GM19043 (cell line): ENCODE results near the gene SIL1.
"Not testable (repeated sequence)": the region's sequence is repeated elsewhere in the genome, so short reads cannot be mapped to it uniquely, and the experiment has no call there.

Source experiments
- ATAC-seq: cut with Tn5 transposase; IDR thresholded peaks from one replicate; pipeline ENCODE4 v1.9.1; 2021; ENCODE audit warnings: low read depth; ENCODE audit not compliant: unreplicated experiment

SIL1 gene

DNA sequence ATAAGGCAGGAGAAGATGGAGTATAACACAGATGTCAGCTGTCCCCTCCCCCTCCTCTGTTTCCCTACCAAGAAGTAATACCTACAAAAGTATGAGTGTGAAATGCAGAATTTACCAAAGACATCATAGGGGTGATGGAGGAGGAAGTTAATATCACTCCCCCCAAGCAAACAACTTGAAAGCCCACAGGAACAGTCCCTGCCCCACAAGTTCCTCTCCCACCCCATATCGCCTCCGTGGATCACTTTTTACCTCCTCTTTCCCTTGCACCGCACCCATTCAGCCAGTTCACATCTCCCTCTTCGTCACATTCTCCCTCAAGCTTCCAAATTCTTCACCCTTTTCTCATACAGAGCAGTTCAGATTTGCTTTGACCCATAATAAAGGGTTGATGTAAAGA is 7.0 kb upstream of the SIL1 start:
- ATAC-seq, result no peak

- ATAC-seq, result no peak
These were observed 6.0 kb upstream of the SIL1 start for GRCh38 chr5:139204196-139204595.

DNA sequence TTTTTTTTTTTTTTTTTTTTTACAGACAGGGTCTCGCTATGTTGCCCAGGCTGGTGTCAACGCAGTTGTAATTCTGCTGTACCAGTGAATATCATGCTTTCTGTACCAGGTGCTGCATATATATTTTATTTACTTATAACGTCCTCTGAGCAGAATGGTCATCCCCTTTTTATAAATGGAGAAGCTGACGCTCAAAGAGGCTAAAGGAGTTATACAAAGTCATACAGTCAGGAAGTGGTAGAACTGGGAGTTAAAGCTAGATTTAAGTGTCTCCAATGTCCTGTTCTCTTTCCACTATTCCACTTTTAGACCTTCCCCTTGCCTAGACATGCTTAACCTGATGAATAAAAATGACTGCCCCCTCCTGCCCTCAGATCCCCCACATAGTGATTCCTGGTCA is 1.2 kb upstream of the SIL1 start:
- no peak for ATAC-seq

DNA sequence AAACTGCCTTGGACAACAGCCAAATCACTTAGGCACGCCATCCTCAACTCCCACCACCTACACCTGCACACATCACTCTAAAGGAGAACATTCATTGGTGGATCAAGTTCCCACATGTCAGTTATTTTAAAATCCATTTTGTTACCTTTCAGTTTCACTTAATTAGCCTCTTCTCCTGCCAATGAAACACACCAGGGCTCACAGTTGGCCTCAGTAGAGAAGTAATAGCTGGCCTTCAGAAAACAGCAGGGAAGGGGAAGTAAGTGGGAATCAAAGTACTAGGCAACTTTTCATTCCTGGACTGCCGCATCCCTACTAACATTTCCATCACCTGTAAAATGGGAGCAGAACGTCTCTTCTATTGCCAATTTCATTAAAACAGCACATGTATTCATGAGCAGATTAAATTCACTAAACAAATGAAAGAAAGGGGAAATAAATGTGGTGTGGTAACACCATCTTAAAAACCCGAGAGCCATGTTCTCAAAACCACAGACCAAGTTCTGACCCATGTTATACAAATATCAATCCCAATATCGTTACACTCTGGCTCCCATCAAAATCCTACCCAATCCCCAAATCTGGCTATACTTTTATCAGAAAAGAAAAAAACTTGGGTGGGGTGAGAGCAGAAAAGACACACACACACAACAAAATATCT is 1.7 kb downstream of the SIL1 start:
- ATAC-seq, result no peak

GRCh38 chr5:139194486-139194885 is 3.7 kb downstream of the SIL1 start:
- ATAC-seq, result no peak

DNA sequence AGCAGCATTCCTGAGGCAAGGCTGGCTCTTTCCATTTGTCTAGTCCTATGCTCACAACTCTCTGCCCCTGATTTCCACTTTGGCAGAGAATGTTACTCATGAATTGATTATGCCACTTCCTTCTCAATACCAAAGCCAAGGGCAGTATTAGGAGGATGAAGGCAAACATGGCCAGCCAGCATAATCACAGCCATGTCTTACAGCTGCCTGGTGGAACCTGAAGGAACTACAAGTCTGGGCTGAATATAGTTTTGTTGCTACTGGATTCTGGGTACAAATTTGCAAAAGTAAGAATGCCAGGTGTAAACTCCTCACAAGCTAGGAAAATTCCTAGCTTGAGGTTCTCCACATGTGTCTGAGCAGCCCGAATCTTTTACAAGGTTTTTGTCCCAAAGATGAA is 4.2 kb downstream of the SIL1 start:
- no peak for ATAC-seq

- not testable (repeated sequence) for ATAC-seq
These were observed 5.3 kb downstream of the SIL1 start for GRCh38 chr5:139192906-139193305.

DNA sequence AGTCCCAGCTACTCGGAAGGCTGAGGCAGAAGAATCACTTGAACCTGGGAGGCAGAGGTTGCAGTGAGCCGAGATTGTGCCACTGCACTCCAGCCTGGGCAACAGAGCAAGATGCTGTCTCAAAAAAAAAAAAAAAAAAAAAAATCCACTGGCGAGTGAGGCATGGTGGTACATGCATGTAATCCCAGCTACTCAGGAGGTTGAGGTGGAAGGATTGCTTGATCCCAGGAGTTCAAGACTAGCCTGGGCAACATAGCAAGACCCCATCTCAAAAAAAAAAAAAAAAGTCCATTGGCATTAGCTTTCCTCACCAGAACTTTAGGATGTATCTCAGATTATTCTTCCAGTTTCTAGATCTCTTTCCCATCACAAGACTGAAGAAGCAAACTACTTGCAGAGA is 6.2 kb downstream of the SIL1 start:
- not testable (repeated sequence) for ATAC-seq

DNA sequence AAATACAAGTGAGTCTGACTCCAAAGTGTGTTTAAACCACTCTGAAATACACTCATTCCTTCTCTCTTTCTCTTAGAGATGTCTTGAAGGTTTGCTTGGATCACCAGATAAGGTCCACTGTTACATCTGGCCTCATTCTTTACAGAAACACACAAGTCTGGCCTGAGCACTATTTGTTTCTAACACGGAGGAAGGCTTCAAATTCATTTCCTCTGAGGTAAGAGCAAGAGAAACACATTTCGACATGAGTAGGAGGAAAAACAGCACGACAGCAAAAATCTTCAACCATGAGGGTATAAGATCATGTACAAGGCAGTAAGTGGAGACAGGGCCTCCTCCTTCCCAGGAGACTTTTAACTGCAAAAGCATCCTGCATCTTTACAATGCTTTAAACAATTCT is 8.0 kb downstream of the SIL1 start:
- no peak for ATAC-seq

- ATAC-seq, result no peak
These were observed 9.5 kb downstream of the SIL1 start for GRCh38 chr5:139188558-139189270.

- ATAC-seq, result no peak
These were observed 11.3 kb downstream of the SIL1 start for GRCh38 chr5:139186752-139187326.

- ATAC-seq, result no peak
These were observed 11.9 kb downstream of the SIL1 start for GRCh38 chr5:139186261-139186660.

- ATAC-seq, result no peak
These were observed 12.6 kb downstream of the SIL1 start for GRCh38 chr5:139185589-139185988.

- no peak for ATAC-seq
These were observed 14.7 kb downstream of the SIL1 start for GRCh38 chr5:139183502-139183901.

GRCh38 chr5:139182528-139183296 is 15.5 kb downstream of the SIL1 start:
- ATAC-seq, result no peak

- ATAC-seq, result no peak
These were observed 16.2 kb downstream of the SIL1 start for GRCh38 chr5:139181835-139182452.

DNA sequence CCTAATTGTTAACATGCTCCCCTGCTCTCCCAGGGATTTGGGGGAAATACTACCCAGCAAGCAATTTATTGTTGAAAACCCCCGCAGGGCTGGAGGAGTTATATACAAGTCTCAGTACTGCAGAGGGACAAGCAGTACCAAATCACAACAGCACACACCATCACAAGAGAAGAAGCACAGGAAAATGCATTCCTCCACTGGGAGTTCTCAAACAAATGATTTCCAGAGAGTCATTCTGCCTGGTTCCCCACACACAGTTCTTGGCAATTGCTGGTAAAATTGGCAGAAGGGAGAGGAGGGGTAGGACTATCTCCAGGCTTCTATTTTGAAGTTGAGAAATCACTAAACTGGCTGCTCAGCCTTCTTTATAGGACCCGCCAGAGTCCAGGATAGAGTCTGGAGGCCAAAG is 16.8 kb downstream of the SIL1 start:
- ATAC-seq, result no peak

DNA sequence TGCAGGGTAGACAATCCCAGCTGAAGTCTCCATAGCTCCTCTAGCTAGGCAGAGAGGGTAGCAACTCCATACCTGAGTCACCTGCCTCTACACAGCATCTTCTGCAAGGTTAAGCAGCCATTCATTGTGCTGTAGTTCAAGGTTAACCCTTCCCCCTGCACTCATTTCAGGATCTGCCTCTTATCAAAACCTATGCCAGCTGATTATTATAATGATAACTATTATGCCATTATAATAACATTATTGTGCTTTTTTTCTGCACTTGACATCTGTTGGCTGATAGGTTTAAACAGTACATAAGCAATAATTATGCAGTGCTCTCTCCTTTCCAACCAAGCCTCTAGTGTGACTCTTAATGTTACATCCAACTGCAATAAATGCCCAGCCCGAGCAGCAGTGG is 17.3 kb downstream of the SIL1 start:
- no peak for ATAC-seq

DNA sequence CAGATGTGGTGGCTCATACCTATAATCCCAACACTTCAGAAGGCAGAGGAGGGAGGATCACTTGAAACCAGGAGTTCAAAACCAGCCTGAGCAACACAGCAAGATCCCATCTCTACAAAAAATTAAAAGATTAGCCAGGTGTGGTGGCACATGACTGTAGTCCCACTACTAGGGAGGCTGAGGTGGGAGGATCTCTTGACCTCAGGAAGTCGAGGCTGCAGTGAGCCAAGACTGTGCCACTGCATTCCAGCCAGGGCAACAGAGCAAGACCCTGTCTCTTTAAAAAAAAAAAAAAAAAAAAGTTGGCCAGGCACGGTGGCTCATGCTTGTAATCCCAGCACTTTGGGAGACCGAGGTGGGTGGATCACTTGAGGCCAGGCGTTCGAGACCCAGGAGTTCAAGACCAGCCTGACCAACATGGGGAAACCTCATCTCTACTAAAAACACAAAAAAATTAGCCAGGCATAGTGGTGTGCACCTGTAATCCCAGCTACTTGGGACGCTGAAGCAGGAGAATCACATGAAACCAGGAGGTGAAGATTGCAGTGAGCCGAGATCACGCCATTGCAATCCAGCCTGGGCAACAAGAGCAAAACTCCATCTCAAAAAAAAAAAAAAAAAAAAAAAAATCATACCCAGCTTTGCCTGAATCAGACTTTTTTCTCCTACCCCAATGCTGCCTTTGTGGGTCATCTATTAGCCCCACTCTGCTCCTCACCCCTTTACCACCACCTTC is 18.2 kb downstream of the SIL1 start:
- ATAC-seq, result not testable (repeated sequence)

GRCh38 chr5:139178935-139179334 is 19.2 kb downstream of the SIL1 start:
- ATAC-seq, result no peak
